Lower leg skin (tissue), 3 donors: ENCODE results near the gene HPS4.

Experiments used
- POLR2A ChIP-seq, 2 donors: fragments of 450-650 bp; IDR thresholded peaks; one replicate each; pipeline ENCODE4 v1.6.1; 2016 to 2017; ENCODE audit warnings: antibody characterized with exemption in 2 of 2, mild to moderate bottlenecking in 1 of 2, moderate library complexity in 1 of 2
- TF ChIP-seq, protein P1 (sequence below), 3 donors: fragments of 450-650 bp; IDR thresholded peaks; one replicate each; pipeline ENCODE4 v1.5.1; 2016; ENCODE audit warnings: antibody characterized with exemption in 3 of 3, mild to moderate bottlenecking in 3 of 3, moderate library complexity in 2 of 3

DNA sequence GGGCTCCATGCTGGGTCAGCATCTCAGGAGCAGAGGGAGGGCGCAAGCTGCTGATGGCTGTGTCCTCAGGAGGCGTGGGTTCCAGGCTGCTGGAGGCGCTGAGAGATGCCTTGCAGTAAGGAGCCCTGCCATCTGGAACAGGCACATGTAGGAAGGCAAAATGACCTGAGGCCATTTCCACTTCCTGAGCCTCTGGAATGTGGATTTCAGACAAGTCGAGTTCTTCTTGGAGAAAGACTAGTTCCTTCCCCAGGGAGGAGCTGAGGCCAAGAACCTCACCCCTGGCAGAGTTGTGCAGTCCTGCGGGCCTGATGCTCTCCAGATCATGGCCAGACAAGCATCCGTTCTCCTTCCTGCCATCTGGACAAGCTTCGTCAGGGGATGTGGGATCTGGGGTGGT is 19.3 kb downstream of the HPS4 start:
- TF ChIP-seq, protein P1, sequence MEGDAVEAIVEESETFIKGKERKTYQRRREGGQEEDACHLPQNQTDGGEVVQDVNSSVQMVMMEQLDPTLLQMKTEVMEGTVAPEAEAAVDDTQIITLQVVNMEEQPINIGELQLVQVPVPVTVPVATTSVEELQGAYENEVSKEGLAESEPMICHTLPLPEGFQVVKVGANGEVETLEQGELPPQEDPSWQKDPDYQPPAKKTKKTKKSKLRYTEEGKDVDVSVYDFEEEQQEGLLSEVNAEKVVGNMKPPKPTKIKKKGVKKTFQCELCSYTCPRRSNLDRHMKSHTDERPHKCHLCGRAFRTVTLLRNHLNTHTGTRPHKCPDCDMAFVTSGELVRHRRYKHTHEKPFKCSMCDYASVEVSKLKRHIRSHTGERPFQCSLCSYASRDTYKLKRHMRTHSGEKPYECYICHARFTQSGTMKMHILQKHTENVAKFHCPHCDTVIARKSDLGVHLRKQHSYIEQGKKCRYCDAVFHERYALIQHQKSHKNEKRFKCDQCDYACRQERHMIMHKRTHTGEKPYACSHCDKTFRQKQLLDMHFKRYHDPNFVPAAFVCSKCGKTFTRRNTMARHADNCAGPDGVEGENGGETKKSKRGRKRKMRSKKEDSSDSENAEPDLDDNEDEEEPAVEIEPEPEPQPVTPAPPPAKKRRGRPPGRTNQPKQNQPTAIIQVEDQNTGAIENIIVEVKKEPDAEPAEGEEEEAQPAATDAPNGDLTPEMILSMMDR (IDR thresholded peaks at IDR 0.05), result no peak
- no peak for TF ChIP-seq POLR2A (IDR thresholded peaks at IDR 0.05)
